ENCODE measurements around the gene ZNF469. TPM values are rescaled to one million over a fixed set of nuclear protein-coding genes. Genes with fewer than 3 reads are reported as not detected.

Gene ZNF469
- total and polyA plus RNA-seq, 9 of the 15 experiments (the other 6 are each of a cell fraction or from before 2014, with no cell fraction given): 0.01 to 0.04 TPM; not detected in 7

GRCh38 chr16:88407042-88407420 lies 24.3 kb downstream of the ZNF469 start:
- Histone ChIP-seq H3K4me2 (ENCODE audit: insufficient read depth, low read length) (no peak overlapping the region), H3K27ac (ENCODE audit: extremely low read depth, low read depth, low read length) (no peak overlapping the region), H2AFZ (ENCODE audit: low read depth, low read length) (no peak overlapping the region), H3K27me3 (ENCODE audit: control insufficient read depth in 2 of 2, insufficient read depth in 2 of 2, low read length in 2 of 2) (peaks cover 10 to 47% of the 10 kb centered on the region in 2 experiments), H3K79me2 (ENCODE audit: control insufficient read depth, insufficient read depth, low read length) (no peaks in the 10 kb centered on the region), H3K4me3 (no peak overlapping the region), H4K20me1 (replicated peaks; ENCODE audit: control insufficient read depth, insufficient read depth, low read length) (peaks cover 12% of the 10 kb centered on the region; the same call in 1 of the 2 replicates), H3K4me1 (replicated peaks in 1 of 2; ENCODE audit: control insufficient read depth in 2 of 2, insufficient read depth in 2 of 2, low read length in 2 of 2) (peaks cover 0 to 61% of the 10 kb centered on the region in 2 experiments; a peak in 3 of 5 replicates), H3K9ac (ENCODE audit: insufficient read depth in 1 of 2, low read depth in 2 of 2, low read length in 2 of 2) (no peak overlapping the region), H3K36me3 (ENCODE audit: control insufficient read depth, insufficient read depth, low read length) (no peaks in the 10 kb centered on the region), H3K9me3 (replicated peaks; ENCODE audit: control insufficient read depth, insufficient read depth, low read depth, low read length) (no peaks in the 10 kb centered on the region), H3K9me1 (ENCODE audit: control insufficient read depth, insufficient read depth, low read length) (no peaks in the 10 kb centered on the region)
- ChIA-PET CTCF (ENCODE audit: low intra/inter-chr PET ratio) (no interaction called here), POLR2A (interaction anchor here (0.6 to 0.9 kb wide), 4 partner anchors 9 to 91 kb away, joined by 3 read pairs; no protein-coding TSS in a partner anchor)
- in situ Hi-C loops (cut with MboI) (no loop called here), intact Hi-C loops (cut with micrococcal nuclease) (loop anchor here (10.0 kb wide), 1 partner anchor 122 kb away; no protein-coding TSS in a partner anchor)
- TF ChIP-seq NCOR1 (IDR thresholded peaks at IDR 0.05): no peak
- TF ChIP-seq ZNF655 (CRISPR knock-in tag; IDR thresholded peaks at IDR 0.05): no peak
- TF ChIP-seq KLF16 (IDR thresholded peaks at IDR 0.05): no peak
- no peak for TF ChIP-seq HNRNPLL (IDR thresholded peaks at IDR 0.05; ENCODE audit: low read depth, low read length, poor library complexity, severe bottlenecking)
- no peak for TF ChIP-seq HBP1 (CRISPR knock-in tag; IDR thresholded peaks at IDR 0.05)
- TF ChIP-seq ELK3 (CRISPR knock-in tag; IDR thresholded peaks at IDR 0.05): no peak
- no peak for TF ChIP-seq TEAD2 (tag; IDR thresholded peaks at IDR 0.05)
- no peak for TF ChIP-seq OTX1 (CRISPR knock-in tag; IDR thresholded peaks at IDR 0.05)
- 43% methylated on average over 20 of the region's 20 CpGs for whole genome bisulfite sequencing (ENCODE audit: insufficient coverage, low coverage, missing lambda C conversion rate)
- no peak for DNase-seq (ENCODE audit: extremely low read depth in 1 of 4, low spot score in 3 of 4)
- ATAC-seq: no peak
- FAIRE-seq: no peak
- no TSS peak for BruUV-seq (replicated peaks)

All from K562 (cell line).